Fibroblast of mammary gland (primary cell): Measurements from ENCODE around the gene AMPD1.

Source experiments
- DNase-seq: peaks from one replicate; pipeline ENCODE4 v3.0.0-alpha.2; 2010; ENCODE audit warnings: low read depth
- H3K4me3 ChIP-seq: 2 replicates; pipeline ENCODE4 v1.5.1; 2011; ENCODE audit warnings: low read depth, mild to moderate bottlenecking, low read length, moderate library complexity; ENCODE audit not compliant: control insufficient read depth
- TF ChIP-seq, protein P1 (sequence below): conservative IDR thresholded peaks from 2 replicates; pipeline ENCODE4 v1.5.1; 2011; ENCODE audit warnings: low read depth, low read length, inconsistent platforms; ENCODE audit not compliant: control insufficient read depth, insufficient read depth

AMPD1 gene

DNA sequence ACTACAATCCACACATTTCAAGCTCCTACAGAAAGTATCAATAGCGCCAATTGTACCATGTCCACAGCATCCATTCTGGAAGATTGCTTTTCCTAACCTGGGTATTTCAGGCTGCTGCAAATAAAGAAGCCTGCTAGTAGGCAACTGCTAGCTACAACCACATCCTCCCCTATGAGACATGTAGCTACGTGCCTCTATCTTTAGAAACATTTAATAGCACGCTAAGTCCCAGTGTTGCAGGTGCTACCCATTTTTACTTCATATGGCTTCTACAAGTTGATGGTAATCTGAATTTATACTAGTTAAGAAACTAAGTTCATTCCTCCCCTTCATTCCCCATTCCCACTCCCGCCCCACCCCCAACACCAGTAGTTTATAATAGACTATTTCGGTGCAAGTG lies 7.4 kb upstream of the AMPD1 start:
- no peak for DNase-seq
- TF ChIP-seq, protein P1, sequence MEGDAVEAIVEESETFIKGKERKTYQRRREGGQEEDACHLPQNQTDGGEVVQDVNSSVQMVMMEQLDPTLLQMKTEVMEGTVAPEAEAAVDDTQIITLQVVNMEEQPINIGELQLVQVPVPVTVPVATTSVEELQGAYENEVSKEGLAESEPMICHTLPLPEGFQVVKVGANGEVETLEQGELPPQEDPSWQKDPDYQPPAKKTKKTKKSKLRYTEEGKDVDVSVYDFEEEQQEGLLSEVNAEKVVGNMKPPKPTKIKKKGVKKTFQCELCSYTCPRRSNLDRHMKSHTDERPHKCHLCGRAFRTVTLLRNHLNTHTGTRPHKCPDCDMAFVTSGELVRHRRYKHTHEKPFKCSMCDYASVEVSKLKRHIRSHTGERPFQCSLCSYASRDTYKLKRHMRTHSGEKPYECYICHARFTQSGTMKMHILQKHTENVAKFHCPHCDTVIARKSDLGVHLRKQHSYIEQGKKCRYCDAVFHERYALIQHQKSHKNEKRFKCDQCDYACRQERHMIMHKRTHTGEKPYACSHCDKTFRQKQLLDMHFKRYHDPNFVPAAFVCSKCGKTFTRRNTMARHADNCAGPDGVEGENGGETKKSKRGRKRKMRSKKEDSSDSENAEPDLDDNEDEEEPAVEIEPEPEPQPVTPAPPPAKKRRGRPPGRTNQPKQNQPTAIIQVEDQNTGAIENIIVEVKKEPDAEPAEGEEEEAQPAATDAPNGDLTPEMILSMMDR, result no peak
- no peak overlapping the region for H3K4me3 ChIP-seq

DNA sequence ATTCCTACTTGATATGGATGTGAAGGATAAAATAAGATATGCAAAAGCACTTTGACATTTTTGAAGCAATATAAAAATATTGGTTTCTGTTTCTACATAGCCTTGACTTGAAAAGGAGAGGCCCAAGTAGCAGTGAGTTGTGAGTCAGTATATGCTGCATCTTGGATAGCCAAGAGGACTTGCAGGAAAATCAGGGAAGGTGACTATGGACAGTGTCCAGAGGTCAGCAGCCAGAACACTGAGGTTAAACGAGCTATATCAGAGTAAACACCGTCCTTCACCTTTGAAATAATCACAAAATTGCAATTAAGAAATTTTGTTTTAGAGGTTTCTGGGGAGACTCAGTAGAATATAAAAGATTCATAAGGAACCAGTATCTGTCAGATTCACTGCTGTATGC lies 6.6 kb upstream of the AMPD1 start:
- no peak for DNase-seq
- TF ChIP-seq, protein P1, result no peak
- no peak overlapping the region for H3K4me3 ChIP-seq

DNA sequence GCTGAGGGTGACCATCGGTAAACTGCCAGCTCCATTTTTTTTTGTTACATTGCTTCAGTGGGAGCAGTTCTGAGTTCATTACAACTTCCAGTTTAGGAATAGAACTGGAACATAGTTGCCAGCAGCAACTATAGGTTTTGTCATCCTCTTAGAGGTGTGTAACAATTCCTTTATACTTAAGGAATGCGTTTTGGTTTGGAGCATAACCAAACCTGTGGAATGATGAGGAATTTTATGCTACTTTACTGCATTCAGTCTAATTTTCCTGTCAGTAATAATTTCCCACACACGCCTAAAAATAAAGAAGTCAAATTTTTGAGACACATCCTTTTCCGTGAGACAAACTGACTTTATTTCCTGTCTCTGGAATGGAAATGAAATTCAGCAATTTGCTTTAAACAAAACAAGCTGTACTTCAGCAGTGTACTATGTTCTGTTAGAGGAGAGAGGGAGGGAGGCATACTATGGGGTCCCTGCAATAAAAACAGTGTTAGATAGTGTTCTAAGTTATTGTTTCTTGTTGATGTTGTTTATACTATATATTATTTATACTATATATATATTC lies 4.8 kb upstream of the AMPD1 start:
- no peak overlapping the region for H3K4me3 ChIP-seq
- TF ChIP-seq, protein P1, result no peak
- DNase-seq, result no peak

DNA sequence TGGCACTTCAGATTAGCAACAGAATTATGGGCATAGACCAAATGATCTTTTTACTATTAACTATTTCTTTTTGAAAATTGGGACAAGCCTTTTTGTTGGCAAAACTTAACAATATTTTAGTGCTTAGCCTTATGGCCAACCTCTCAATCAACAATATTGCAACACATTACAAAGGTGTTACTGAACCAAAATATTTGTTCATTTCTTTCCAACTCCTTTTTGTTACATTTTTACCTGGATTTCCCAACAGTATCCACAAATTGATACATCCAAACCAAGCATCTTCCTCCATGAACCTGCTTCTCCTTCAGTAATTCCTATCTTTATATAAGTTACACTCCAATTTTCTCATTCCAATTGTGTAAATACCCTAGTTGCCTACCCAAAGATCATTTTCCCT lies 1.5 kb upstream of the AMPD1 start:
- TF ChIP-seq, protein P1, result no peak

DNA sequence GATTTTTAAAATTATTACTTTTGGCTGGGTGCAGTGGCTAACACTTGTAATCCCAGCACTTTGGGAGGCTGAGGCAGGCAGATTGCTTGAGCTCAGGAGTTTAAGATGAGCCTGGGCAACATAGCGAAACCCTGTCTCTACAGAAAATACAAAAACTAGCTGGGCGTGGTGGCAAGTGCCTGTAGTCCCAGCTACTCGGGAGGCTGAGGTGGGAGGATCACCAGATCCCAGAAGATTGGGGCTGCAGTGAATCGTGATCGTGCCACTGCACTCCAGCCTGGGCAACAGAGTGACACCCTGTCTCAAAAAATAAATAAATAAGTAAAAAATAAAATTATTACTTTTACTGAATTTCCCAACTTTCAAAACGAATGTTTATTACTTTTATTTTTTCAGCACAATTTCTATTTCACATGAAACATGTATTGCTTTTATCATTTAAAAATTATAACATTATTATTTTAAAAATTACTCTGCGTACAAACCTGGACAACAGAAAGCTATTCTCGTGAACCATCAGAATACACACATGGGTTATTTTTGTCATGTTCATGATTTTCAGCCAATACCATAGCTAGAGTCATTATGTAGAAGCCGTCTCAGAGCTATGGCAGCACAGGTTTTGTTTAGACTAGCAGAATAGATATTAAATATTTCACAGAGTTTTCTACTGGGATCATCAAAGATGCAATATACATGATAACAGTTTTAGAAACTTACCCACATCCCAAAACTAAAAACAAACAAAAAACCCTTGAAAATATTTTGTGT lies 621 bp downstream of the AMPD1 start:
- TF ChIP-seq, protein P1, result no peak
- H3K4me3 ChIP-seq, result no peak overlapping the region
- no peak for DNase-seq

More for the DNA sequence above, 1.5 kb upstream of the AMPD1 start:
- no peak overlapping the region for H3K4me3 ChIP-seq
- no peak for DNase-seq

DNA sequence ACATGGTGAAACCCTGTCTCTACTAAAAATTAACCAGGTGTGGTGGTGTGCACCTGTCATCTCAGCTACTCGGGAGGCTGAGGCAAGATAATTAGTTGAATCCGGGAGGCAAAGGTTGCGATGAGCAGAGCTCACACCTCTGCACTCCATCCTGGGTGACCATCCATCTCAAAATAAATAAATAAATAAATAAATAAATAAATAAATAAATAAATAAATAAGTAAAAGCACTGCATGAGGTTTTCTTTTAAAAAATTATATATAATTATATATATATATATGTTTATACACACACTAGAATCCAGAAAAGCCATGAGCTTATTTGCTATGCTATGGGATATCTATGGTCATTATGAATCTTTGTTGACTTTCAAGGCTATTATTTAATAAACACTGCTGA lies 2.4 kb downstream of the AMPD1 start:
- H3K4me3 ChIP-seq, result no peak overlapping the region
- no peak for DNase-seq
- TF ChIP-seq, protein P1, result no peak
